Smooth muscle cell of the umbilical artery (primary cell): ENCODE data around the gene EDIL3. TPM values are rescaled to one million over a fixed set of nuclear protein-coding genes. Genes with fewer than 3 reads are reported as not detected.

Experiments used
- total RNA-seq: library from RNA; depleted of rRNA; stranded (reverse); fragments of >200 nt; gene quantifications from 2 replicates; pipeline ENCODE4 v1.2.3, GENCODE V29; 2014

The EDIL3 gene, protein sequence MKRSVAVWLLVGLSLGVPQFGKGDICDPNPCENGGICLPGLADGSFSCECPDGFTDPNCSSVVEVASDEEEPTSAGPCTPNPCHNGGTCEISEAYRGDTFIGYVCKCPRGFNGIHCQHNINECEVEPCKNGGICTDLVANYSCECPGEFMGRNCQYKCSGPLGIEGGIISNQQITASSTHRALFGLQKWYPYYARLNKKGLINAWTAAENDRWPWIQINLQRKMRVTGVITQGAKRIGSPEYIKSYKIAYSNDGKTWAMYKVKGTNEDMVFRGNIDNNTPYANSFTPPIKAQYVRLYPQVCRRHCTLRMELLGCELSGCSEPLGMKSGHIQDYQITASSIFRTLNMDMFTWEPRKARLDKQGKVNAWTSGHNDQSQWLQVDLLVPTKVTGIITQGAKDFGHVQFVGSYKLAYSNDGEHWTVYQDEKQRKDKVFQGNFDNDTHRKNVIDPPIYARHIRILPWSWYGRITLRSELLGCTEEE
- total RNA-seq: 182 and 237 TPM in 2 replicates

GRCh38 chr5:84384604-84385575 is at the start of gene EDIL3:
Gene EDIL3, minus strand, starts transcription at chr5:84384880. Its CDS starts 506 bp downstream, at chr5:84384374.

